ENCODE data around the gene ZNF428.

The ZNF428 gene

DNA sequence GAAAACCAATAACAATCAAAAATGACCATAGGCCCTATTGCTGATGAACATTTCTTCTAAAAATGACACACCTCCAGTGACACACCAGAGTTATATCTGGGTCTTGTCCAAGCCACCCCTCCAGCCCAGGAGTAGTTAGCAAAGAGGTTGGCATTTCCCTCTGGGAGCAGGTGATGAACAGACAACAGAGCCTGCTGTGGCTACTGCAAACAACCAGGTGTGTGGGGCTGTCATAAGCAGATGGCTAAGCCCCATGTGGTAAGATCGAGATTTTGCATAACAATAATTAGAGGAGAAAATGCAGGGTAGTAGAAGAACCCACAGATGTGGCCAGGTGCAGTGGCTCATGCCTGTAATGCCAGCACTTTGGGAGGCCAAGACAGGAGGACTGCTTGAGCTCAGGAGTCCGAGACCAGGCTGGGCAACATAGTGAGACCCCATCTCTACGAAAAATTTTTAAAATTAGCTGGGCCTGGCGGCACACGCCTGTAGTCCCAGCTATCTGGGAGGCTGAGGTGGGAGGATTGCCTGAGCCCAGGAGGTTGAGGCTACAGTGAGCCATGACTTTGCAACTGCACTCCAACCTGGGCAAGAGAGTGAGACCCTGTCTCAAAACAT is 49.1 kb downstream of the ZNF428 start:
- no peak overlapping the region for H3K4me3 ChIP-seq (ENCODE audit: low read depth in 1 of 2, low read length in 1 of 2)
- H3K27ac ChIP-seq = no peak overlapping the region
- no peaks in the 10 kb centered on the region for H3K9me3 ChIP-seq
- H3K4me1 ChIP-seq (ENCODE audit: control insufficient read depth in 1 of 2, insufficient read depth in 1 of 2, low read depth in 1 of 2, low read length in 1 of 2) = peaks cover 7 to 13% of the 10 kb centered on the region in 2 experiments
- H3K36me3 ChIP-seq = peaks cover 3% of the 10 kb centered on the region
- H3K27me3 ChIP-seq = no peaks in the 10 kb centered on the region
- TF ChIP-seq CTCF (IDR thresholded peaks at IDR 0.05) = no peak

DNA sequence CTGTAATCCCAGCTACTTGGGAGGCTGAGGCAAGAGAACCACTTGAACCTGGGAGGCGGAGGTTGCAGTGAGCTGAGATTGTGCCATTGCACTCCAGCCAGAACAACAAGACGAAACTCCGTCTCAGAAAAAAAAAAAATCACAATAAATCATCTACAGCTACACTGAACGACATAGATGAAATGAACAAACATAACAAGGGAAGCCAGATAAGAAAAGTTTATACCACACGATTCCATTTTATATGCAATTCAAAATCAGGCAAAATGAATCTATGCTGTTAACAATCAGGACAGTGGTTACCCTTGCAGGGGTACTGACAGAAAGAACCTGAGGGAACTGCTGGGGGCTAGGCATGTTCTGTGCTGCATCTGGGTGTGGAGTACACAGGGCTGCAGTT is 49.8 kb downstream of the ZNF428 start:
- TF ChIP-seq CTCF (IDR thresholded peaks at IDR 0.05) = no peak
- H3K9me3 ChIP-seq = no peaks in the 10 kb centered on the region
- peaks cover 3% of the 10 kb centered on the region for H3K36me3 ChIP-seq
- H3K4me1 ChIP-seq (ENCODE audit: control insufficient read depth in 1 of 2, insufficient read depth in 1 of 2, low read depth in 1 of 2, low read length in 1 of 2) = peaks cover 4 to 8% of the 10 kb centered on the region in 2 experiments
- H3K4me3 ChIP-seq (ENCODE audit: low read depth in 1 of 2, low read length in 1 of 2) = no peak overlapping the region
- H3K27me3 ChIP-seq = no peaks in the 10 kb centered on the region
- H3K27ac ChIP-seq = no peak overlapping the region

DNA sequence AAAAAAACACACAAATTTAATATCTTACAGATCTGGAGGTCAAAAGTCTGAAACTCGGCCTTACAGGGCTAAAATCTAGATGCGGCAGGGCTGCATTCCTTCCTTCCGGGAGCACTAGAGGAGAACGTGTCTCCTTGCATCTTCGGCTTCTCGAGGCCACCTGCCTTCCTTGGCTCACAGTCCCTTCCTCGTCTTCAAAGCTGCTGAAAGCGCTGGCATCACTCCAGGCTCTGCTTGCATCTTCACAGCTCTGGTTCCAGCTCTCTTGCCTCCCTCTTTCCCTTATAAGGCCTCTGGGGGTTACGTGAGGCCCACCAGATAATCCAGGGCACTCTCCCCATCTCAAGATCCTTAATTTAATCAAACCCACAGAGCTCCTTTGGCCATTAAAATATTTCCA is 54.6 kb downstream of the ZNF428 start:
- Histone ChIP-seq H3K9me3 (no peaks in the 10 kb centered on the region), H3K27ac (no peak overlapping the region), H3K4me1 (ENCODE audit: control insufficient read depth in 1 of 2, insufficient read depth in 1 of 2, low read depth in 1 of 2, low read length in 1 of 2) (peaks cover 20 to 27% of the 10 kb centered on the region in 2 experiments), H3K36me3 (peaks cover 9% of the 10 kb centered on the region), H3K4me3 (ENCODE audit: low read depth in 1 of 2, low read length in 1 of 2) (no peak overlapping the region), H3K27me3 (no peaks in the 10 kb centered on the region)
- TF ChIP-seq CTCF (IDR thresholded peaks at IDR 0.05) = no peak

GRCh38 chr19:43563816-43564457 is 55.5 kb downstream of the ZNF428 start:
- no peak for TF ChIP-seq CTCF (IDR thresholded peaks at IDR 0.05)
- Histone ChIP-seq H3K4me1 (ENCODE audit: control insufficient read depth in 1 of 2, insufficient read depth in 1 of 2, low read depth in 1 of 2, low read length in 1 of 2) (peaks cover 20 to 27% of the 10 kb centered on the region in 2 experiments), H3K4me3 (ENCODE audit: low read depth in 1 of 2, low read length in 1 of 2) (no peak overlapping the region), H3K9me3 (no peaks in the 10 kb centered on the region), H3K27ac (peak overlapping the region; percentile 94), H3K27me3 (no peaks in the 10 kb centered on the region), H3K36me3 (peaks cover 9% of the 10 kb centered on the region)

DNA sequence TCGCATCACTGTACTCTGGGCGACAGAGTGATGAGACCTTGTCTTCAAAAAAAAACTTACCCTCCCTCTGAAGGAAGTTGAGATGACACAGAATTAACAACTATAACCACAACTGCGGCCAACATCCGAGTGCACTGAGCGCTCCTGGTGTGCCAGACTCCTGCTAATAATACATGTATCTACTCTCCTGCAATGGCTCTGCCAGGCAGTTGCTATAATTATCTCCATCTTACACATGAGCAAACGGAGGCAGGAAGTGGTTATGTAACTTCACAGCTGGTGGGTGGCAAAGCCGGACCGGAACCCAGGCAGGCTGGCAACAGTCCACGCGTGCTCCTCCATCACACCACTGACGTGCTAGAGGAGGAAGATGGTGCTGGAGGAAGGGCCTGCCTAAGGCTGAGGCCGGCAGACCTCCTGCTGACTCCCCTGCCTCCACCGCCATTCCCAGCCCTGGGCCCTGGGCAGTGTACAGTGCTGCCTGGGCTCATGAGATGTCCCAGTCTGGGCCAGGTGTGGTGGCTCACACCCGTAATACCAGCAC is 56.7 kb downstream of the ZNF428 start:
- Histone ChIP-seq H3K4me1 (ENCODE audit: control insufficient read depth in 1 of 2, insufficient read depth in 1 of 2, low read depth in 1 of 2, low read length in 1 of 2) (peaks cover 20 to 27% of the 10 kb centered on the region in 2 experiments), H3K27me3 (no peaks in the 10 kb centered on the region), H3K27ac (peak overlapping the region; percentile 94), H3K4me3 (ENCODE audit: low read depth in 1 of 2, low read length in 1 of 2) (peak overlapping the region; percentile 21 to 44), H3K9me3 (no peaks in the 10 kb centered on the region), H3K36me3 (peaks cover 17% of the 10 kb centered on the region)
- no peak for TF ChIP-seq CTCF (IDR thresholded peaks at IDR 0.05)

Data from neutrophil (primary cell).